ENCODE data around the gene TMEM163. TPM values are rescaled to one million over a fixed set of nuclear protein-coding genes. Genes with fewer than 3 reads are reported as not detected.

Gene TMEM163
- polyA plus RNA-seq, 1 donor from 2014 or later, result 3.5 TPM

GRCh38 chr2:134501476-134502091, 217.2 kb downstream of the TMEM163 start:
- Histone ChIP-seq H4K20me1 (ENCODE audit: insufficient read depth) (no peaks in the 10 kb centered on the region), H3K79me2 (replicated peaks; ENCODE audit: insufficient read depth, low read length) (no peaks in the 10 kb centered on the region), H3F3A (ENCODE audit: insufficient read depth, low read length, poor library complexity, severe bottlenecking) (no peaks in the 10 kb centered on the region), H3K27me3 (ENCODE audit: insufficient read depth, low read depth, low read length) (no peaks in the 10 kb centered on the region), H3K9me2 (ENCODE audit: insufficient read depth, low read length) (no peaks in the 10 kb centered on the region), H3K4me2 (ENCODE audit: low read length) (peak overlapping the region; percentile 33), H2AFZ (ENCODE audit: low read depth, low read length) (no peak overlapping the region), H3K9me3 (ENCODE audit: low read length) (no peaks in the 10 kb centered on the region), H3K36me3 (ENCODE audit: insufficient read depth, low read length) (no peaks in the 10 kb centered on the region), H3K4me3 (ENCODE audit: low read length) (peak overlapping the region; percentile 23), H3K27ac (ENCODE audit: low read length) (peak overlapping the region; percentile 10), H3K9ac (ENCODE audit: low read length) (no peak overlapping the region)
- TF ChIP-seq SMC3 (conservative IDR thresholded peaks at IDR 0.05; ENCODE audit: poor library complexity) (no peak), CTCF (IDR thresholded peaks at IDR 0.05; ENCODE audit: poor library complexity, severe bottlenecking) (no peak), MXI1 (conservative IDR thresholded peaks at IDR 0.05; ENCODE audit: poor library complexity, severe bottlenecking) (no peak), POLR2AphosphoS5 (IDR thresholded peaks at IDR 0.05) (no peak), EZH2 (IDR thresholded peaks at IDR 0.05; ENCODE audit: borderline replicate concordance, insufficient read depth, low read length, poor library complexity, severe bottlenecking) (no peak), REST (IDR thresholded peaks at IDR 0.05; ENCODE audit: borderline replicate concordance) (no peak)

GRCh38 chr2:134500211-134500935, 218.4 kb downstream of the TMEM163 start:
- H3K4me2 ChIP-seq (ENCODE audit: low read length), result no peak overlapping the region
- no peaks in the 10 kb centered on the region for H3K36me3 ChIP-seq (ENCODE audit: insufficient read depth, low read length)

More at GRCh38 chr2:134500211-134500935, 218.4 kb downstream of the TMEM163 start:
- Histone ChIP-seq H3K9ac (ENCODE audit: low read length) (no peak overlapping the region), H3F3A (ENCODE audit: insufficient read depth, low read length, poor library complexity, severe bottlenecking) (no peaks in the 10 kb centered on the region), H3K9me2 (ENCODE audit: insufficient read depth, low read length) (no peaks in the 10 kb centered on the region), H2AFZ (ENCODE audit: low read depth, low read length) (no peak overlapping the region), H3K9me3 (ENCODE audit: low read length) (no peaks in the 10 kb centered on the region), H3K27me3 (ENCODE audit: insufficient read depth, low read depth, low read length) (no peaks in the 10 kb centered on the region), H3K27ac (ENCODE audit: low read length) (no peak overlapping the region), H4K20me1 (ENCODE audit: insufficient read depth) (no peaks in the 10 kb centered on the region), H3K4me3 (ENCODE audit: low read length) (no peak overlapping the region), H3K79me2 (replicated peaks; ENCODE audit: insufficient read depth, low read length) (no peaks in the 10 kb centered on the region)
- TF ChIP-seq TAF1 (IDR thresholded peaks at IDR 0.05; ENCODE audit: low read depth) (no peak), SMC3 (conservative IDR thresholded peaks at IDR 0.05; ENCODE audit: poor library complexity) (no peak), MXI1 (conservative IDR thresholded peaks at IDR 0.05; ENCODE audit: poor library complexity, severe bottlenecking) (no peak), EZH2 (IDR thresholded peaks at IDR 0.05; ENCODE audit: borderline replicate concordance, insufficient read depth, low read length, poor library complexity, severe bottlenecking) (no peak), CTCF (IDR thresholded peaks at IDR 0.05; ENCODE audit: poor library complexity, severe bottlenecking) (no peak), EP300 (conservative IDR thresholded peaks at IDR 0.05; ENCODE audit: poor library complexity, severe bottlenecking) (no peak), RAD21 (conservative IDR thresholded peaks at IDR 0.05) (no peak), POLR2AphosphoS5 (IDR thresholded peaks at IDR 0.05) (no peak), REST (IDR thresholded peaks at IDR 0.05; ENCODE audit: borderline replicate concordance) (no peak)
